Panc1 (cell line): ENCODE results near the gene CMPK1.
A peak's percentile ranks its signal among the peaks of the same experiment; 100 is the strongest.

ENCODE experiments used
- POLR2AphosphoS5 ChIP-seq: IDR thresholded peaks from 2 replicates; pipeline ENCODE4 v1.6.1; 2012; ENCODE audit warnings: mild to moderate bottlenecking, low read depth, low read length, moderate library complexity
- SIN3A ChIP-seq: IDR thresholded peaks from 2 replicates; pipeline ENCODE4 v1.6.1; 2012; ENCODE audit warnings: low read depth, mild to moderate bottlenecking, low read length, moderate library complexity, borderline replicate concordance; ENCODE audit not compliant: insufficient read depth
- TCF7L2 ChIP-seq: IDR thresholded peaks from 2 replicates; pipeline ENCODE4 v1.6.1; 2011; ENCODE audit warnings: mild to moderate bottlenecking, low read depth, low read length, inconsistent platforms
- TF ChIP-seq, protein P1 (sequence below): fragments of 450-650 bp; IDR thresholded peaks from 2 replicates; pipeline ENCODE4 v1.5.1; 2017; ENCODE audit warnings: mild to moderate bottlenecking
- TF ChIP-seq, protein P2 (sequence below), 2 experiments: IDR thresholded peaks; 2 replicates each; pipeline ENCODE4 v1.6.1; 2011 to 2012; ENCODE audit warnings: low read depth in 2 of 2, control low read depth in 1 of 2, low read length in 1 of 2, mild to moderate bottlenecking in 1 of 2, moderate library complexity in 1 of 2; ENCODE audit not compliant: insufficient read depth in 1 of 2

DNA sequence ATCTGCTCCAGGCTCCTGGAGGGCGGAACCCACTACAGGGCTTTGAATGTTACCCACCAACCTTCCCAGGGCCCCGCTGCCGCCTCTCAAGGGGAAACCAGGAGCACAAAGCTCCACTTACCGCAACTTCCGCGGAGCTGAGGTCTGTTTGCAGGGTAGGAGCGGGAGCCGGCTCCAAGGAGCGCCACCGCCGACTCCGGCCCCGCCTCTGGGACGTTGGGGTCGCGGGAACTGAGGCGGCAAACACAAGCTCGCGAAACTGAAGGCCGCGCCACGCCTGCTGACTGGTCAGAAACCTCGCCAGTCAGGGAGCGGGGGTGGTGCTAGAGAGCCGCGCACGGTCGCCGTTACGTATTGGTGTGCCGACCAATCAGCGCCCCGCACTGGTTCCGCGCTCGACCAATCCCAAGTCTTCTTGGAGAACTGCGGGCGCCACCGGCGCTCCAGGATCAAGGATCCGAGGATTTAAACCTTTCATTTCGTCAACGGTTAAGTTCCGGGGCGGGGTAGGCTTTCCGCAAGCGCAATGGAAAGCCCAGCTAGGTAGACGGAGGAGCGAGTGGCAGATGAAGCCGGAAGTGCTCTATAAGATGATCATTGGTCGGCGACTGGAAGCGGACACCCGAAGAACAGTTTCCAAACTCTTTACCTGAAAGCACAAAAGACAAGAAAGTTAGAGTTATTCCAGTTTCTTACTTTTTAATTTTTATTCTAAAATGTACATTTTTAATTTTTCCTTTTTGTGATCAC lies 19.5 kb upstream of the CMPK1 start, which contains the start of gene STIL:
- TF ChIP-seq, protein P1, sequence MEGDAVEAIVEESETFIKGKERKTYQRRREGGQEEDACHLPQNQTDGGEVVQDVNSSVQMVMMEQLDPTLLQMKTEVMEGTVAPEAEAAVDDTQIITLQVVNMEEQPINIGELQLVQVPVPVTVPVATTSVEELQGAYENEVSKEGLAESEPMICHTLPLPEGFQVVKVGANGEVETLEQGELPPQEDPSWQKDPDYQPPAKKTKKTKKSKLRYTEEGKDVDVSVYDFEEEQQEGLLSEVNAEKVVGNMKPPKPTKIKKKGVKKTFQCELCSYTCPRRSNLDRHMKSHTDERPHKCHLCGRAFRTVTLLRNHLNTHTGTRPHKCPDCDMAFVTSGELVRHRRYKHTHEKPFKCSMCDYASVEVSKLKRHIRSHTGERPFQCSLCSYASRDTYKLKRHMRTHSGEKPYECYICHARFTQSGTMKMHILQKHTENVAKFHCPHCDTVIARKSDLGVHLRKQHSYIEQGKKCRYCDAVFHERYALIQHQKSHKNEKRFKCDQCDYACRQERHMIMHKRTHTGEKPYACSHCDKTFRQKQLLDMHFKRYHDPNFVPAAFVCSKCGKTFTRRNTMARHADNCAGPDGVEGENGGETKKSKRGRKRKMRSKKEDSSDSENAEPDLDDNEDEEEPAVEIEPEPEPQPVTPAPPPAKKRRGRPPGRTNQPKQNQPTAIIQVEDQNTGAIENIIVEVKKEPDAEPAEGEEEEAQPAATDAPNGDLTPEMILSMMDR, result no peak
- TF ChIP-seq, protein P2, sequence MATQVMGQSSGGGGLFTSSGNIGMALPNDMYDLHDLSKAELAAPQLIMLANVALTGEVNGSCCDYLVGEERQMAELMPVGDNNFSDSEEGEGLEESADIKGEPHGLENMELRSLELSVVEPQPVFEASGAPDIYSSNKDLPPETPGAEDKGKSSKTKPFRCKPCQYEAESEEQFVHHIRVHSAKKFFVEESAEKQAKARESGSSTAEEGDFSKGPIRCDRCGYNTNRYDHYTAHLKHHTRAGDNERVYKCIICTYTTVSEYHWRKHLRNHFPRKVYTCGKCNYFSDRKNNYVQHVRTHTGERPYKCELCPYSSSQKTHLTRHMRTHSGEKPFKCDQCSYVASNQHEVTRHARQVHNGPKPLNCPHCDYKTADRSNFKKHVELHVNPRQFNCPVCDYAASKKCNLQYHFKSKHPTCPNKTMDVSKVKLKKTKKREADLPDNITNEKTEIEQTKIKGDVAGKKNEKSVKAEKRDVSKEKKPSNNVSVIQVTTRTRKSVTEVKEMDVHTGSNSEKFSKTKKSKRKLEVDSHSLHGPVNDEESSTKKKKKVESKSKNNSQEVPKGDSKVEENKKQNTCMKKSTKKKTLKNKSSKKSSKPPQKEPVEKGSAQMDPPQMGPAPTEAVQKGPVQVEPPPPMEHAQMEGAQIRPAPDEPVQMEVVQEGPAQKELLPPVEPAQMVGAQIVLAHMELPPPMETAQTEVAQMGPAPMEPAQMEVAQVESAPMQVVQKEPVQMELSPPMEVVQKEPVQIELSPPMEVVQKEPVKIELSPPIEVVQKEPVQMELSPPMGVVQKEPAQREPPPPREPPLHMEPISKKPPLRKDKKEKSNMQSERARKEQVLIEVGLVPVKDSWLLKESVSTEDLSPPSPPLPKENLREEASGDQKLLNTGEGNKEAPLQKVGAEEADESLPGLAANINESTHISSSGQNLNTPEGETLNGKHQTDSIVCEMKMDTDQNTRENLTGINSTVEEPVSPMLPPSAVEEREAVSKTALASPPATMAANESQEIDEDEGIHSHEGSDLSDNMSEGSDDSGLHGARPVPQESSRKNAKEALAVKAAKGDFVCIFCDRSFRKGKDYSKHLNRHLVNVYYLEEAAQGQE (IDR thresholded peaks at IDR 0.05; ENCODE audit: insufficient read depth in 1 of 2, low read depth in 2 of 2, low read length in 1 of 2), result no peak
- TF ChIP-seq TCF7L2, result peak; percentile 89
- peak; percentile 93 for TF ChIP-seq SIN3A
- peak; percentile 91 for TF ChIP-seq POLR2AphosphoS5
